Fibroblast of pulmonary artery (primary cell): ENCODE results near the gene PNPT1.

Experiments used
- DNase-seq: peaks from one replicate; pipeline ENCODE4 v3.0.0-alpha.2; 2010; ENCODE audit warnings: low read depth
- H3K4me3 ChIP-seq: replicated peaks from 2 replicates; pipeline ENCODE4 v1.5.1; 2011; ENCODE audit warnings: low read depth, mild to moderate bottlenecking, control low read depth, low read length, moderate library complexity
- TF ChIP-seq, protein P1 (sequence below): IDR thresholded peaks from 2 replicates; pipeline ENCODE4 v1.5.1; 2011; ENCODE audit warnings: mild to moderate bottlenecking, control low read depth, low read length, inconsistent platforms; ENCODE audit errors: missing control alignments

Gene PNPT1

DNA sequence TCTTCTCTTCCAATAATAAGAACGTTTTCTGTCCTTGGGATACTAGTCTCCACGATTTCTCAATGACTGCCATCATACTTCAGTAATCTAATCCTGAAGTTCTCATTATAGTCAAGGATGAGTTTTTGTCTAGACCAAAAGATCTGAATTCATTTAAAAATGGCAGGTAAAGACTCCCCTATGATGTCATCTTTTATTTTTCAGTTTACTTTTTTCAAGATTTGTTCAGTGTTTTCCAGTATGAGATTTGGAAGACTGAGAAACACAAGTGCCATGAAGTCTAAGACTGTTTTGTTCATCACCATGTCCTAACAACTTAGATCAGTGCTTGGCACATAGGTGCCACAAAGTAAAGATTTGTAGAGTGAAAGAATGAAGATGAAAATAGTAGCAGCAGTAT lies 40.4 kb downstream of the PNPT1 start:
- TF ChIP-seq, protein P1, sequence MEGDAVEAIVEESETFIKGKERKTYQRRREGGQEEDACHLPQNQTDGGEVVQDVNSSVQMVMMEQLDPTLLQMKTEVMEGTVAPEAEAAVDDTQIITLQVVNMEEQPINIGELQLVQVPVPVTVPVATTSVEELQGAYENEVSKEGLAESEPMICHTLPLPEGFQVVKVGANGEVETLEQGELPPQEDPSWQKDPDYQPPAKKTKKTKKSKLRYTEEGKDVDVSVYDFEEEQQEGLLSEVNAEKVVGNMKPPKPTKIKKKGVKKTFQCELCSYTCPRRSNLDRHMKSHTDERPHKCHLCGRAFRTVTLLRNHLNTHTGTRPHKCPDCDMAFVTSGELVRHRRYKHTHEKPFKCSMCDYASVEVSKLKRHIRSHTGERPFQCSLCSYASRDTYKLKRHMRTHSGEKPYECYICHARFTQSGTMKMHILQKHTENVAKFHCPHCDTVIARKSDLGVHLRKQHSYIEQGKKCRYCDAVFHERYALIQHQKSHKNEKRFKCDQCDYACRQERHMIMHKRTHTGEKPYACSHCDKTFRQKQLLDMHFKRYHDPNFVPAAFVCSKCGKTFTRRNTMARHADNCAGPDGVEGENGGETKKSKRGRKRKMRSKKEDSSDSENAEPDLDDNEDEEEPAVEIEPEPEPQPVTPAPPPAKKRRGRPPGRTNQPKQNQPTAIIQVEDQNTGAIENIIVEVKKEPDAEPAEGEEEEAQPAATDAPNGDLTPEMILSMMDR = no peak
- H3K4me3 ChIP-seq = no peak overlapping the region
- DNase-seq = no peak

DNA sequence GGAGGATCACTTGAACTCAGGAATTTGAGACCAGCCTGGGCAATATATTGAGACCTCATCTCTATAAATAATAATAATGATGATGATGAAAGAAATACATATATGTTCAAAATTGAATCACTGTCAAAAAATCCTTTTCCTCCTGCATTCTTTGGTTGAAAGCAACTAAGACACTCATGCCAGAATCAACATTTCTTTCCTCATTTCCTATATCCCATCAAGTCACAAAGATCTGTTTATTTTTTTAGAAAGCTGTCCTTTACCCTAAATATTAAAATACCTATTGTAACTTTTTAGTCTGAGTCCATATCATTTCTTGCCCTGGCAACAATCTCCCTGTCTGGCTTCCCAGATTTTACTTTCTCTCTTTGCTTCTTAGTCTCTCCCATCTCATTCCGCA lies 44.4 kb downstream of the PNPT1 start:
- no peak overlapping the region for H3K4me3 ChIP-seq
- DNase-seq = no peak
- TF ChIP-seq, protein P1 = no peak

DNA sequence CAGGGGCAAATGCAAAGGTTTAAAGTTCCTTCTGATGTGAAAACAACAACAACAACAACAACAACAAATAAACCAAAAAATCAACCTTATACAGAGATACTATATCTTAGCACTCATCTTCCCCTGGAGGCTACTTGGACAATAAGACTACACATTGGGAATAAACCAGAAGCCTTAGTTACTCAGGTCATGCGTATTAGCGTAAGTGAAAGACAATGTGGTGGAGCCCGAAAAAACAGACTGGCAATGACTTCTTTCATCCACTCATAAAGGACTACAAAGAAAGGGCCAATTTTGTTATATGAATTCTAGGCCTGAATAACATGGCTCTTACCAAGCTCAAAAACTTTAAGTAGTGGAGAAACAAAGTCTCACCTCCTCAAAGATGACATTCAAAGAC lies 56.8 kb downstream of the PNPT1 start:
- TF ChIP-seq, protein P1 = no peak
- no peak for DNase-seq
- H3K4me3 ChIP-seq = no peak overlapping the region

DNA sequence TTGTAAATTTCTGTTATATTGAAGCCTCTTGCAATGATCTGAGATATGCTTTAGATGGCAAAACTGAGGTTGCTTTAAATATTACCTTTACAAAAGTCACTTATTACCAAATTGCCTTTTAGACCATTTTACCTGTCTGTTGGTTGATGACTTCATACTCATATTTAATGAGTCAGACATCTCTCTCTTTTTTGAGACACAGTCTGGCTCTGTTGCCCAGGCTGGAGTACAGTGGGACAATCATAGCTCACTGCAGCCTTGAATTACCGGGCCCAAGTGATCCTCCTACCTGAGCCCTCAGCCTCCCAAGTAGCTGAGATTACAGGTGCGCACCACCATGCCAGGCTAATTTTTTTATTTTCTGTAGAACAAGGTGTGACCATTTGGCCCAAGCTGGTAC lies 64.7 kb downstream of the PNPT1 start:
- TF ChIP-seq, protein P1 = no peak
- no peak for DNase-seq
- H3K4me3 ChIP-seq = no peak overlapping the region

DNA sequence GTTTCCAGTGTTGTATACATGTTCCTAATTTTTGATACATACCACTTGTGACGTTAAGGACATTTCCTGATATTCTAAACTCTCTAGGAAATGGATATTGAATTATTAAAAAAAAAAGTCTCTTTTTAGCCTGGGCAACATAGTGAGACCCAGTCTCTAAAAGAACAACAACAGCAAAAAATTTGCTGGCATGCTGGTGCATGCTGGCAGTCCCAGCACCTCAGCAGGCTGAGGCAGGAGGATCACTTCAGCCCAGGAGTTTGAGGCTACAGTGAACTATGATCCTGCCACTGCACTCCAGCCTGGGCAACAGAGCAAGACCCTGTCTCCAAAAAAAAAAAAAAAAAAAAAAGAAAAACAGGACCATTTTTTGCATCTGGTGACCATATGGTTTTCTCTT lies 65.7 kb downstream of the PNPT1 start:
- no peak for DNase-seq
- no peak overlapping the region for H3K4me3 ChIP-seq
- TF ChIP-seq, protein P1 = no peak

DNA sequence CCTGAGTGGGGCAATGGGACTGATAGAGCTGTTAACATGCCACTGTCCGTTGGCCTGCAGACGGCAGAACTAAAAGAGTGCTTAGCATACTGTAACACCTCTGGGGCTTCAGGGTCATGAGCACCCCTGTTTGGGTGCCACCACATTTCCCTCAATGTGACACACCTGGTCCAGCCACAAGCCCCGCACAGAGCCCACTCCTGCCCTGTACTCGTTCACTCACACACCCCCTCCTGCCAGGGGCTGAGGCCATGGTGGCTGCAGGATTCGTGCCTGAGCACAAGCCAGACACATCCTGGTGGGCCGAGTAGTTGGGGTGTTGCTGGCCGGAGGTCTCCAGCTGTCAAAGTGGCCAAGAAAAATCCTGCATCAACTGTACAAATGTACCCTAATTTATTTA lies 71.8 kb downstream of the PNPT1 start:
- TF ChIP-seq, protein P1 = no peak
- no peak for DNase-seq
- no peak overlapping the region for H3K4me3 ChIP-seq

DNA sequence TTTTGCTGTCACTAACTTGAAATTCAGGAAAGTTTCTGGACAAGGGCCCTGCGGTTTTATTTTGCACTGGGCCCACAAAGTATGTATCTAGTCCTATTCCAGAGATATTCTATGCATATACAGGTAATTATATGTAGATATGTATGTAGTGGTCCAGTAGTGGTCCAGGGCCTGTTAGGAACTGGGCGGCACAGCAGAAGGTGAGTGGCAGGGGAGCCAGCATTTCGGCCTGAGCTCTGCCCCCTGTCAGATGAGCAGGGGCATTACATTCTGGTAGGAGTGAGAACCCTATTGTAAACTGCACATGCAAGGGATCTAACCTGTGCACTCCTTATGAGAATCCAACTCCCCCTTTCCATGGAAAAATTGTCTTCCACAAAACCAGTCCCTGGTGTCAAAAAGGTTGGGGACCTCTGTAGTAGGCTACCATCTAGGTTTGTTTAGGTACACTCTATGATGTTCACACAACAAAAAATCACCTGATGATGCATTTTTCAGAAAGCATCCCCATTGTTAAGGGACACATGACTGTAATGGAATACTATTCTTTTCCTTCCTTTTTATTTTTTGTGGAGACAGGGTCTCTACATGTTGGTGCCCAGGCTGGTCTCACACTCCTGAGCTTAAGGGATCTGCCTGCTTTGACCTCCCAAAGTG lies 73.4 kb downstream of the PNPT1 start:
- H3K4me3 ChIP-seq = no peak overlapping the region
- peak; percentile 31 for DNase-seq
- TF ChIP-seq, protein P1 = peak; percentile 46
